SU-DHL-6 (cell line): Measurements from ENCODE around the gene STK39.

ENCODE experiments used
- EZH2phosphoT487 ChIP-seq: fragments of 200-600 bp; sonication (generic), shearing (Covaris generic); conservative IDR thresholded peaks from 2 replicates; pipeline ENCODE4 v1.6.1; 2018; ENCODE audit warnings: mild to moderate bottlenecking, antibody characterized with exemption, low read length, moderate library complexity, mixed read lengths
- TF ChIP-seq, protein P1 (sequence below): fragments of 200-600 bp; sonication (generic); IDR thresholded peaks from one replicate; pipeline ENCODE4 v1.5.1; 2017; ENCODE audit warnings: antibody characterized with exemption, mild to moderate bottlenecking, low read length, moderate library complexity; ENCODE audit not compliant: insufficient read depth, poor library complexity, severe bottlenecking

DNA sequence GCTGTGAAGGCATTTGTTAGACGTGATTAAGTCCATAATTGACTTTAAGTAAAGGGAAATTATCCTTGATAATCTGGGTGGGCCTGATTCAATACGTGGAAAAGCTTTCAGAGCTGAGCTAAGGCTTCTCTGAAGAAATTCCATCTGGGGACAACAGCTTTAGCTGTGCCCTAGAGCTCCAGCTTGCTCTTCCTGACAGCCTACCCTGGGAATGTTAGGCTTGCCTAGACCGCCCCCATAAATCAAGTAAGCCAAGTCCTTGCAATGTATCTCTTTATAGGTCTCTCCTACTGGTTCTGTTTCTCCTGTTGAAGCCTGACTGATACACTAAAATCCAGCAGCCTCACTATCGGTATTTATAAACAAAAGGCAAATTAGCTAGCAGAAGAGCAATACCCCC, 160.0 kb downstream of the STK39 start:
- TF ChIP-seq, protein P1, sequence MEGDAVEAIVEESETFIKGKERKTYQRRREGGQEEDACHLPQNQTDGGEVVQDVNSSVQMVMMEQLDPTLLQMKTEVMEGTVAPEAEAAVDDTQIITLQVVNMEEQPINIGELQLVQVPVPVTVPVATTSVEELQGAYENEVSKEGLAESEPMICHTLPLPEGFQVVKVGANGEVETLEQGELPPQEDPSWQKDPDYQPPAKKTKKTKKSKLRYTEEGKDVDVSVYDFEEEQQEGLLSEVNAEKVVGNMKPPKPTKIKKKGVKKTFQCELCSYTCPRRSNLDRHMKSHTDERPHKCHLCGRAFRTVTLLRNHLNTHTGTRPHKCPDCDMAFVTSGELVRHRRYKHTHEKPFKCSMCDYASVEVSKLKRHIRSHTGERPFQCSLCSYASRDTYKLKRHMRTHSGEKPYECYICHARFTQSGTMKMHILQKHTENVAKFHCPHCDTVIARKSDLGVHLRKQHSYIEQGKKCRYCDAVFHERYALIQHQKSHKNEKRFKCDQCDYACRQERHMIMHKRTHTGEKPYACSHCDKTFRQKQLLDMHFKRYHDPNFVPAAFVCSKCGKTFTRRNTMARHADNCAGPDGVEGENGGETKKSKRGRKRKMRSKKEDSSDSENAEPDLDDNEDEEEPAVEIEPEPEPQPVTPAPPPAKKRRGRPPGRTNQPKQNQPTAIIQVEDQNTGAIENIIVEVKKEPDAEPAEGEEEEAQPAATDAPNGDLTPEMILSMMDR: no peak
- no peak for TF ChIP-seq EZH2phosphoT487
